RPMI7951 (cell line): ENCODE data around the gene EFNA5. TPM values are rescaled to one million over a fixed set of nuclear protein-coding genes. Genes with fewer than 3 reads are reported as not detected.
"Not testable (repeated sequence)": the region's sequence is repeated elsewhere in the genome, so short reads cannot be mapped to it uniquely, and the experiment has no call there.

ENCODE experiments used
- DNase-seq: peaks from one replicate; pipeline ENCODE4 v3.0.0-alpha.2; 2012; ENCODE audit warnings: low read depth
- total RNA-seq: library from RNA; depleted of rRNA; stranded (reverse); fragments of >200 nt; shearing (Covaris generic); gene quantifications from 2 replicates; pipeline ENCODE4 v1.2.3, GENCODE V29; 2014

Gene EFNA5
- total RNA-seq, 1 experiment from 2014 or later: 0.96 TPM

DNA sequence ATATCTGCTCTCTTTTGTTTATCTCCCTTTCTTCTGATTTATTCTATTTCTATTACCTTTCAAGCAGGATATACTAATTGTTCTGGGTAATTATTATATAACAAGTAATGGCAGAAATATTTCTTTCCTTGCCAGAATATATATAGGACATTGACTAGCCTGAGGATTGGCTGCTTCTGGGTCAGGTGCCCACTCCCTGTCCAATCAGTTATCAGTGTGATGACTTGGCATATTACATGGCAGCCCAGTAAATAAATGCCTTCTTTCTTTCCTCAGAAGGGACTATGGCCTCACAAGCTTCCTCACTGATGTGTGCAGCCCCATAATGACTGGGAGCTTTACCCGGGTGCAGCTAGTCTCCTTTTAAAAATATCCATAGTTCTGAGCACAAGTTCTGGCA lies 301.1 kb downstream of the EFNA5 start:
- no peak for DNase-seq

GRCh38 chr5:107368615-107369014 lies 302.1 kb downstream of the EFNA5 start:
- DNase-seq: no peak

- DNase-seq: no peak
Observed at GRCh38 chr5:107367939-107368338, 302.8 kb downstream of the EFNA5 start.

GRCh38 chr5:107367480-107367879 lies 303.3 kb downstream of the EFNA5 start:
- no peak for DNase-seq

DNA sequence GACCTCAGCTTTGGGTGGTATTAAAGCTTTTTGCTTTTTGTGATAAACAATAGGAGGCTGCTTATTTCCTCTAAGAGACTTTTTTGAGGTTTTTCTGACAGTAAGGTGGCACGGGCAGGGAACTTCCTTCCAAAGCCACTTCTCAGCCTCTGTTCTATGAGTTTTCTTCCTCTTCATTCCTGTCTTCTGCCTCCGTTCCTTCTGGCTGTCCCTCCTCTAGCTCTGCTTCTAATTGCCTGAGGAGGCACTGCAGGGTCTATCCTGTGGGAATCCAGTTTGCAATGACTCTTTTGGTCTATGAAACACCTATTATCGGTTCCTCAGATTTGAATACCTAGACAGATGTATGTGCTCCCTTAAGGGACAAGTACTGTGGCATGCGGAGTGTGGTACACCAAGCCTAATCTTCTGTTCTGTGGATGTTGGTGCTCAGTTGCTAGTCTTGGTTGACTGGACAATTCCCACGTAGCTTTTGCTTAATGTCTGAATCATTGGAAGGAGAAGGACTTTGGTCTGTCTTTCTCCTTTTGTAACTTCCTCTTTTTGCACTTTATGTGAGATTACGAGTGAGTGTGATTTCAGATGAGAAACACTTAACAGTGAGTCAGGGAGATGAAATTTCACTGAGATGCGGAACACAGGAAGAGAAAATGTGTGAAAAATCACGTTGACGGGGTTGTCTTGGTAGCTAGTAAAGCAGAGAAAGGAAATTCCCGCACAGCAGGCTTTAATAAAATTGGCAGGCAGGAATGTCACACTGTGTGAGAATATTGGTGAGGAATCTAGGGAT lies 305.2 kb downstream of the EFNA5 start:
- no peak for DNase-seq

GRCh38 chr5:107364443-107365319 lies 306.1 kb downstream of the EFNA5 start:
- DNase-seq: no peak

DNA sequence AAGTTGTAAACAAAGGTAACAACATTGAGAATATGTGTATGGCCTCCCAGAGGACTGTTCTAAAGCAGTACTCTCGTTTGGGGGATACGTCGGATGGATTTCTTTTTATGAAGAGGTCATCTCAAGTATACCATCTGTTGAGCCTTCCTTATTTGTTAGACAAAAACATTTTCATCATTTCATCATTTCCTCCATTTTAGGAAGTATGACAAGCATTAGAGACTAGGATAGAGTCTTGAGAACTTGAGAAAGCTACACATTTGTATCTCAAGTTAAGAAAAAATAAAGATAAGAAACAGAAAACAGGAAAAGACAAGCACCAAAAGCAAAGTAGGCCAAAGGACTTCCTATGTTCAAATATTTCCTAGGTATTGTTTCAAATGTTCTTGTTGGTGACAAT lies 307.0 kb downstream of the EFNA5 start:
- DNase-seq: no peak

DNA sequence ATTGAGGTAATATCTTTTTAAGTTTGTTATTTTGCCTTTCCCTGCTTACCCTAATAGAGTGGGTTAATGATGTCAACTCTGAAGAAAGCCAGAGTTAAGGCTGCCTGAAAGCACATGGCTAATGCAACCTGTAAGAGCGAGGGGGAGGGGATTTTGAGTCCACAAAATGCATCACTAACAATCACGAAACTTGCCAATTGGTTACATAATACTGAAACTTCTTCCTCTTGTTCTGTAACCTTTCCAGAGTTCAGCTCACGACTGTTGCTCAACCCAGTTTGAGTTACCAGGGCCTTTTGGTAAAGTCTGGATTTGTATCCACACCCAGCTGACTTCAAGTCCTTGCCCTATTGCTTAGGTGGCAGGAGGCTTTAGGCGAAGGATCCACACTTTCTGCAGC lies 308.8 kb downstream of the EFNA5 start:
- DNase-seq: no peak

GRCh38 chr5:107359916-107360234 lies 310.9 kb downstream of the EFNA5 start:
- no peak for DNase-seq

- DNase-seq: peak; percentile 27
Observed at GRCh38 chr5:107359033-107359915, 311.5 kb downstream of the EFNA5 start.

DNA sequence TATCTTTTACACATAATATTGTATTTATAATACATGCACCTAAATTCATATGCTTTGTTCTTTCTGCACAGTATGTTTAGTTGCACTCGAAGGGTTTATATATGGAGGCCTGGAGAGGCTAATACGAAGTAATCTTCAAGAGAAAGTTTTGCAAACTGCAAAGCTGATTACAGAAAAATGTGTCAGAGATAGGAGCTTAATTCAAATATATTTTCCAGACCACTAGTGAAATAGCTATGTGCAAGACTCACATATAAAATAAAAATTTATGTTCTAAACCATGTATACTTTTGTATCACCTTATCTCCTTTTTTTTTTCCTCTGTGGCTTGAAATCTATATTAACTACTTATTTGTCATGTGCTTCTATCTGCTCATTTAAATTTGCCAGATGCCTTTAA lies 313.8 kb downstream of the EFNA5 start:
- no peak for DNase-seq

DNA sequence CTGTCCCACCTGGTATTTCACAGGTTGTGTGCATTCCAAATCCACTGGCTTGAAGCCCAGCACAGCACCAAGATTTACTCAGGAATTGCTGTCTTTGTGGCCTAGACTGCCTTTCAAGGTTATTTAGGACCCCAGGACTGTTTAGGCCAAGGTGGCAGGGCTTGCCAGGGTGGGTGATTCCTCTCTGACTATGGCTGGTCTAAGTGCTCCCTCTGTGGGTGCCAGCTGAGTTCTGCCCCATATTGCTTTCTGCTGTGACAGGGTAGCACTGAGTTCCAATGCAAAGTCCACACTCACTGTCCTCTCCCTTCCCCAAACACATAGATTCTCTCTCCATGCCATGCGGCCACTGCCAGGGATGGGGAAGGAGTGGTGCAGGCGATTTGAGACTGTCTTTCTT lies 318.2 kb downstream of the EFNA5 start:
- DNase-seq: no peak

DNA sequence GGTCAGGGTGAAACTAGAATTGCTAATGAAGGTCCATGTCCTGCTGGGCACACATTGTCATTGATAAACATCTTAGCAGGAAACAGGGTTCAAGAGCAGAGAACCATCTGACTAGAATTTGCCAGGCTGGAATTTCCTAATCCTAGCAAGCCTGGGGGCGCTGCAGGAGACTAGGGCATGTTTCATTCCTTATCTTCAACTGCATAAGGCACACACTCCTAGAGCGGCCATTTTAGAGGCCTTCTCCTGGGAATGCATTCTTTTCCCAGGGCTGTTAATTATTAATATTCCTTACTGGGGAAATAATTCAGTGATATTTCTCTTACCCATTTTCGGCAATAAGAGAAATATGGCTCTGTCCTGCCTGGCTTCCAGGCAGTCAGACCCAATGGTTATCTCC lies 324.2 kb downstream of the EFNA5 start:
- not testable (repeated sequence) for DNase-seq

GRCh38 chr5:107342371-107342770 lies 328.4 kb downstream of the EFNA5 start:
- no peak for DNase-seq

GRCh38 chr5:107341376-107342084 lies 329.2 kb downstream of the EFNA5 start:
- DNase-seq: no peak

- DNase-seq: no peak
Observed at GRCh38 chr5:107340631-107341030, 330.1 kb downstream of the EFNA5 start.

- no peak for DNase-seq
Observed at GRCh38 chr5:107338335-107338734, 332.4 kb downstream of the EFNA5 start.

DNA sequence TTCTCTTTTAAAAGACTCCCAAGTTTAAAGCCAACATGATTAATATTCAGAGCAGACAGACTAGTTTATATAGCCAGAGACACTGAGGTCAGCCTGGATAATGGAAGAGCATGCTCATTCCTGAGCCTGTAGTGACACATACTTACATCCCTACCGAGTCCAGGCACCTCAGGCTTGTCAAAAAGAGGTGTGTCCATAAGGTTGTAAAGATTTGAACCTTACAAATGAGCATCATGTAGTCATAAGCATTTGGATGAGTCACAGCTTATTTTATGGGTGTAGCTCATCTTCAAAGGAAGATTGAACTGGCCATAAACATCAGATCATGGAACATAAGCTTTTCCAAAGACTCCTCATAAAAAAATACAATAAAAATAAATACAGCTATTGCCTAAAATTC lies 333.5 kb downstream of the EFNA5 start:
- DNase-seq: no peak

- DNase-seq: no peak
Observed at GRCh38 chr5:107331882-107332281, 338.9 kb downstream of the EFNA5 start.

- DNase-seq: no peak
Observed at GRCh38 chr5:107331312-107331711, 339.4 kb downstream of the EFNA5 start.

GRCh38 chr5:107330903-107331302 lies 339.8 kb downstream of the EFNA5 start:
- no peak for DNase-seq

DNA sequence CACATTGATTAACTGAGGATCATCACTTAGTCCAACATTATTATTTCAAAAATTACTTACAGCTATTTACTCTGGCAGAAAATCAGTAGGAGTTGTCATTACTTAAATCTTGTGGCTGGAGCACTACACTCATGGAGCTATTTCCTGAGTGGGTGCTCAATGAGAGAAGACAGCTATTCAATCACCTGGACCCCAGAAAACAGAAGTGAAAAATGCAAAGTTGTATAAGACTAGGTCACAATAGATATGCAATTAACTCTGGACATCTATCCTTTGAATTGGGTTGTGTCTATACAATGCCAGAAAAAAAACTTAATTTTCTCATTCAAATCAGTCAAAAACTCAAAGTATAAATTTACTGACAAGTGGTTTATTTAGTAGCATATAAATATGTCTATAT lies 340.9 kb downstream of the EFNA5 start:
- DNase-seq: no peak
